H1 (cell line): ENCODE measurements around the gene GSG1L.
"Not testable (repeated sequence)": the region's sequence is repeated elsewhere in the genome, so short reads cannot be mapped to it uniquely, and the experiment has no call there.

Experiments
- CBX5 ChIP-seq: fragments of 300-800, 300-1000 bp; sonication (generic); IDR thresholded peaks from 2 replicates; pipeline ENCODE4 v1.7.1; 2016; ENCODE audit warnings: antibody characterized with exemption, low read length, low read depth
- EP300 ChIP-seq, 2 experiments: IDR thresholded peaks; 1 replicate in 1 of 2; 2 replicates in 1 of 2; pipeline ENCODE4 v1.6.1; 2011 to 2012; ENCODE audit warnings: low read depth in 2 of 2, low read length in 2 of 2, mild to moderate bottlenecking in 2 of 2, borderline replicate concordance in 1 of 2, inconsistent platforms in 1 of 2, moderate library complexity in 1 of 2
- JUN ChIP-seq: IDR thresholded peaks from 2 replicates; pipeline ENCODE4 v1.6.1; 2011; ENCODE audit warnings: low read depth, mild to moderate bottlenecking, improper control_type of control experiment, low read length
- JUND ChIP-seq: IDR thresholded peaks from 2 replicates; pipeline ENCODE4 v1.6.1; 2011; ENCODE audit warnings: mild to moderate bottlenecking, improper control_type of control experiment, low read length
- MAX ChIP-seq: IDR thresholded peaks from 2 replicates; pipeline ENCODE4 v1.6.1; 2012; ENCODE audit warnings: inconsistent platforms
- POLR2A ChIP-seq, 2 experiments: IDR thresholded peaks; 1 replicate in 1 of 2; 2 replicates in 1 of 2; pipeline ENCODE4 v1.6.1; 2011; ENCODE audit warnings: low read depth in 2 of 2, low read length in 2 of 2, mild to moderate bottlenecking in 2 of 2; ENCODE audit errors: control extremely low read depth in 1 of 2
- RAD21 ChIP-seq, 2 experiments: IDR thresholded peaks in 1 of 2; conservative IDR thresholded peaks in 1 of 2; 2 replicates each; pipeline ENCODE4 v1.6.1; 2011; ENCODE audit warnings: low read depth in 2 of 2, low read length in 2 of 2, improper control_type of control experiment in 1 of 2, inconsistent platforms in 1 of 2, mild to moderate bottlenecking in 1 of 2, moderate library complexity in 1 of 2
- RBBP5 ChIP-seq: IDR thresholded peaks from 2 replicates; pipeline ENCODE4 v1.7.1; 2012; ENCODE audit warnings: low read depth, mild to moderate bottlenecking, inconsistent platforms, low read length, moderate library complexity, borderline replicate concordance
- SRF ChIP-seq: IDR thresholded peaks from 2 replicates; pipeline ENCODE4 v1.6.1; 2011; ENCODE audit warnings: mild to moderate bottlenecking, low read depth, low read length, moderate library complexity
- TBP ChIP-seq: IDR thresholded peaks from 2 replicates; pipeline ENCODE4 v1.6.1; 2011; ENCODE audit warnings: low read depth, low read length, improper control_type of control experiment
- YY1 ChIP-seq: IDR thresholded peaks from 2 replicates; pipeline ENCODE4 v1.6.1; 2011; ENCODE audit warnings: low read depth, mild to moderate bottlenecking, low read length
- TF ChIP-seq, protein P1 (sequence below), 3 experiments: IDR thresholded peaks; 1 replicate in 2 of 3; 2 replicates in 1 of 3; pipeline versions ENCODE4 v1.5.1 to v1.6.1; 2011; ENCODE audit warnings: low read length in 3 of 3, mild to moderate bottlenecking in 3 of 3, inconsistent platforms in 2 of 3, low read depth in 1 of 3, moderate library complexity in 1 of 3; ENCODE audit not compliant: insufficient read depth in 1 of 3; ENCODE audit errors: control extremely low read depth in 1 of 3
- TF ChIP-seq, protein P2 (sequence below): fragments of 300-600 bp; sonication (generic); IDR thresholded peaks from 2 replicates; pipeline ENCODE4 v1.7.1; 2012; ENCODE audit warnings: low read length, moderate library complexity, mild to moderate bottlenecking, inconsistent platforms; ENCODE audit not compliant: insufficient replicate concordance

GRCh38 chr16:27979668-27980067 lies 83.8 kb downstream of the GSG1L start:
- TF ChIP-seq, protein P1, sequence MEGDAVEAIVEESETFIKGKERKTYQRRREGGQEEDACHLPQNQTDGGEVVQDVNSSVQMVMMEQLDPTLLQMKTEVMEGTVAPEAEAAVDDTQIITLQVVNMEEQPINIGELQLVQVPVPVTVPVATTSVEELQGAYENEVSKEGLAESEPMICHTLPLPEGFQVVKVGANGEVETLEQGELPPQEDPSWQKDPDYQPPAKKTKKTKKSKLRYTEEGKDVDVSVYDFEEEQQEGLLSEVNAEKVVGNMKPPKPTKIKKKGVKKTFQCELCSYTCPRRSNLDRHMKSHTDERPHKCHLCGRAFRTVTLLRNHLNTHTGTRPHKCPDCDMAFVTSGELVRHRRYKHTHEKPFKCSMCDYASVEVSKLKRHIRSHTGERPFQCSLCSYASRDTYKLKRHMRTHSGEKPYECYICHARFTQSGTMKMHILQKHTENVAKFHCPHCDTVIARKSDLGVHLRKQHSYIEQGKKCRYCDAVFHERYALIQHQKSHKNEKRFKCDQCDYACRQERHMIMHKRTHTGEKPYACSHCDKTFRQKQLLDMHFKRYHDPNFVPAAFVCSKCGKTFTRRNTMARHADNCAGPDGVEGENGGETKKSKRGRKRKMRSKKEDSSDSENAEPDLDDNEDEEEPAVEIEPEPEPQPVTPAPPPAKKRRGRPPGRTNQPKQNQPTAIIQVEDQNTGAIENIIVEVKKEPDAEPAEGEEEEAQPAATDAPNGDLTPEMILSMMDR (IDR thresholded peaks at IDR 0.05; ENCODE audit: control extremely low read depth in 1 of 3, insufficient read depth in 1 of 3, low read depth in 1 of 3, low read length in 3 of 3) = not testable (repeated sequence)
- TF ChIP-seq RBBP5; MAX; RAD21 (IDR thresholded peaks at IDR 0.05 in 1 of 2, conservative IDR thresholded peaks at IDR 0.05 in 1 of 2; ENCODE audit: low read depth in 2 of 2, low read length in 2 of 2); SRF; EP300 (IDR thresholded peaks at IDR 0.05; ENCODE audit: borderline replicate concordance in 1 of 2, low read depth in 2 of 2, low read length in 2 of 2); JUN; YY1; CBX5; JUND; TBP; POLR2A (IDR thresholded peaks at IDR 0.05; ENCODE audit: control extremely low read depth in 1 of 2, low read depth in 2 of 2, low read length in 2 of 2): not testable (repeated sequence)
- TF ChIP-seq, protein P2, sequence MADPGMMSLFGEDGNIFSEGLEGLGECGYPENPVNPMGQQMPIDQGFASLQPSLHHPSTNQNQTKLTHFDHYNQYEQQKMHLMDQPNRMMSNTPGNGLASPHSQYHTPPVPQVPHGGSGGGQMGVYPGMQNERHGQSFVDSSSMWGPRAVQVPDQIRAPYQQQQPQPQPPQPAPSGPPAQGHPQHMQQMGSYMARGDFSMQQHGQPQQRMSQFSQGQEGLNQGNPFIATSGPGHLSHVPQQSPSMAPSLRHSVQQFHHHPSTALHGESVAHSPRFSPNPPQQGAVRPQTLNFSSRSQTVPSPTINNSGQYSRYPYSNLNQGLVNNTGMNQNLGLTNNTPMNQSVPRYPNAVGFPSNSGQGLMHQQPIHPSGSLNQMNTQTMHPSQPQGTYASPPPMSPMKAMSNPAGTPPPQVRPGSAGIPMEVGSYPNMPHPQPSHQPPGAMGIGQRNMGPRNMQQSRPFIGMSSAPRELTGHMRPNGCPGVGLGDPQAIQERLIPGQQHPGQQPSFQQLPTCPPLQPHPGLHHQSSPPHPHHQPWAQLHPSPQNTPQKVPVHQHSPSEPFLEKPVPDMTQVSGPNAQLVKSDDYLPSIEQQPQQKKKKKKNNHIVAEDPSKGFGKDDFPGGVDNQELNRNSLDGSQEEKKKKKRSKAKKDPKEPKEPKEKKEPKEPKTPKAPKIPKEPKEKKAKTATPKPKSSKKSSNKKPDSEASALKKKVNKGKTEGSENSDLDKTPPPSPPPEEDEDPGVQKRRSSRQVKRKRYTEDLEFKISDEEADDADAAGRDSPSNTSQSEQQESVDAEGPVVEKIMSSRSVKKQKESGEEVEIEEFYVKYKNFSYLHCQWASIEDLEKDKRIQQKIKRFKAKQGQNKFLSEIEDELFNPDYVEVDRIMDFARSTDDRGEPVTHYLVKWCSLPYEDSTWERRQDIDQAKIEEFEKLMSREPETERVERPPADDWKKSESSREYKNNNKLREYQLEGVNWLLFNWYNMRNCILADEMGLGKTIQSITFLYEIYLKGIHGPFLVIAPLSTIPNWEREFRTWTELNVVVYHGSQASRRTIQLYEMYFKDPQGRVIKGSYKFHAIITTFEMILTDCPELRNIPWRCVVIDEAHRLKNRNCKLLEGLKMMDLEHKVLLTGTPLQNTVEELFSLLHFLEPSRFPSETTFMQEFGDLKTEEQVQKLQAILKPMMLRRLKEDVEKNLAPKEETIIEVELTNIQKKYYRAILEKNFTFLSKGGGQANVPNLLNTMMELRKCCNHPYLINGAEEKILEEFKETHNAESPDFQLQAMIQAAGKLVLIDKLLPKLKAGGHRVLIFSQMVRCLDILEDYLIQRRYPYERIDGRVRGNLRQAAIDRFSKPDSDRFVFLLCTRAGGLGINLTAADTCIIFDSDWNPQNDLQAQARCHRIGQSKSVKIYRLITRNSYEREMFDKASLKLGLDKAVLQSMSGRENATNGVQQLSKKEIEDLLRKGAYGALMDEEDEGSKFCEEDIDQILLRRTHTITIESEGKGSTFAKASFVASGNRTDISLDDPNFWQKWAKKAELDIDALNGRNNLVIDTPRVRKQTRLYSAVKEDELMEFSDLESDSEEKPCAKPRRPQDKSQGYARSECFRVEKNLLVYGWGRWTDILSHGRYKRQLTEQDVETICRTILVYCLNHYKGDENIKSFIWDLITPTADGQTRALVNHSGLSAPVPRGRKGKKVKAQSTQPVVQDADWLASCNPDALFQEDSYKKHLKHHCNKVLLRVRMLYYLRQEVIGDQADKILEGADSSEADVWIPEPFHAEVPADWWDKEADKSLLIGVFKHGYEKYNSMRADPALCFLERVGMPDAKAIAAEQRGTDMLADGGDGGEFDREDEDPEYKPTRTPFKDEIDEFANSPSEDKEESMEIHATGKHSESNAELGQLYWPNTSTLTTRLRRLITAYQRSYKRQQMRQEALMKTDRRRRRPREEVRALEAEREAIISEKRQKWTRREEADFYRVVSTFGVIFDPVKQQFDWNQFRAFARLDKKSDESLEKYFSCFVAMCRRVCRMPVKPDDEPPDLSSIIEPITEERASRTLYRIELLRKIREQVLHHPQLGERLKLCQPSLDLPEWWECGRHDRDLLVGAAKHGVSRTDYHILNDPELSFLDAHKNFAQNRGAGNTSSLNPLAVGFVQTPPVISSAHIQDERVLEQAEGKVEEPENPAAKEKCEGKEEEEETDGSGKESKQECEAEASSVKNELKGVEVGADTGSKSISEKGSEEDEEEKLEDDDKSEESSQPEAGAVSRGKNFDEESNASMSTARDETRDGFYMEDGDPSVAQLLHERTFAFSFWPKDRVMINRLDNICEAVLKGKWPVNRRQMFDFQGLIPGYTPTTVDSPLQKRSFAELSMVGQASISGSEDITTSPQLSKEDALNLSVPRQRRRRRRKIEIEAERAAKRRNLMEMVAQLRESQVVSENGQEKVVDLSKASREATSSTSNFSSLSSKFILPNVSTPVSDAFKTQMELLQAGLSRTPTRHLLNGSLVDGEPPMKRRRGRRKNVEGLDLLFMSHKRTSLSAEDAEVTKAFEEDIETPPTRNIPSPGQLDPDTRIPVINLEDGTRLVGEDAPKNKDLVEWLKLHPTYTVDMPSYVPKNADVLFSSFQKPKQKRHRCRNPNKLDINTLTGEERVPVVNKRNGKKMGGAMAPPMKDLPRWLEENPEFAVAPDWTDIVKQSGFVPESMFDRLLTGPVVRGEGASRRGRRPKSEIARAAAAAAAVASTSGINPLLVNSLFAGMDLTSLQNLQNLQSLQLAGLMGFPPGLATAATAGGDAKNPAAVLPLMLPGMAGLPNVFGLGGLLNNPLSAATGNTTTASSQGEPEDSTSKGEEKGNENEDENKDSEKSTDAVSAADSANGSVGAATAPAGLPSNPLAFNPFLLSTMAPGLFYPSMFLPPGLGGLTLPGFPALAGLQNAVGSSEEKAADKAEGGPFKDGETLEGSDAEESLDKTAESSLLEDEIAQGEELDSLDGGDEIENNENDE = not testable (repeated sequence)
